ENCODE measurements around the gene SPTB. TPM values are rescaled to one million over a fixed set of nuclear protein-coding genes. Genes with fewer than 3 reads are reported as not detected.
A peak's percentile ranks its signal among the peaks of the same experiment; 100 is the strongest.

SPTB gene
- total RNA-seq, 1 donor from 2014 or later, result 312 TPM

- H3K4me1 ChIP-seq (ENCODE audit: control insufficient read depth in 3 of 3, insufficient read depth in 3 of 3, low read length in 3 of 3), result peaks cover 53 to 75% (median 66%) of the 10 kb centered on the region in 3 donors
- H3K36me3 ChIP-seq (ENCODE audit: control insufficient read depth in 3 of 3, insufficient read depth in 3 of 3, low read length in 3 of 3), result peaks cover 2 to 13% (median 6%) of the 10 kb centered on the region in 3 donors
- no peak overlapping the region for H3K27ac ChIP-seq (ENCODE audit: low read depth, low read length)
- H3K27me3 ChIP-seq (ENCODE audit: control insufficient read depth in 3 of 3, insufficient read depth in 3 of 3, low read length in 3 of 3), result peaks cover 0 to 3% (median 2%) of the 10 kb centered on the region in 3 donors
- no peak overlapping the region for H3K4me3 ChIP-seq (ENCODE audit: low read length in 3 of 3)
- no peaks in the 10 kb centered on the region for H3K9me3 ChIP-seq (ENCODE audit: control insufficient read depth in 3 of 3, low read length in 3 of 3)
- H3K9ac ChIP-seq (ENCODE audit: low read depth in 1 of 3, low read length in 3 of 3), result no peak overlapping the region
These were observed 9.5 kb downstream of the SPTB start for GRCh38 chr14:64870160-64870559.

- Histone ChIP-seq H3K27me3 (ENCODE audit: control insufficient read depth in 3 of 3, insufficient read depth in 3 of 3, low read length in 3 of 3) (peaks cover 0 to 3% (median 2%) of the 10 kb centered on the region in 3 donors), H3K9ac (ENCODE audit: low read depth in 1 of 3, low read length in 3 of 3) (no peak overlapping the region), H3K4me1 (ENCODE audit: control insufficient read depth in 3 of 3, insufficient read depth in 3 of 3, low read length in 3 of 3) (peaks cover 47 to 74% (median 56%) of the 10 kb centered on the region in 3 donors), H3K4me3 (ENCODE audit: low read length in 3 of 3) (no peak overlapping the region), H3K36me3 (ENCODE audit: control insufficient read depth in 3 of 3, insufficient read depth in 3 of 3, low read length in 3 of 3) (peaks cover 2 to 13% (median 6%) of the 10 kb centered on the region in 3 donors), H3K9me3 (ENCODE audit: control insufficient read depth in 3 of 3, low read length in 3 of 3) (no peaks in the 10 kb centered on the region), H3K27ac (ENCODE audit: low read depth, low read length) (no peak overlapping the region)
These were observed 10.9 kb downstream of the SPTB start for GRCh38 chr14:64868841-64869240.

GRCh38 chr14:64868379-64868778, 11.3 kb downstream of the SPTB start:
- H3K4me1 ChIP-seq (ENCODE audit: control insufficient read depth in 3 of 3, insufficient read depth in 3 of 3, low read length in 3 of 3), result peaks cover 49 to 74% (median 51%) of the 10 kb centered on the region in 3 donors
- H3K27me3 ChIP-seq (ENCODE audit: control insufficient read depth in 3 of 3, insufficient read depth in 3 of 3, low read length in 3 of 3), result peaks cover 0 to 3% (median 2%) of the 10 kb centered on the region in 3 donors
- H3K4me3 ChIP-seq (ENCODE audit: low read length in 3 of 3), result no peak overlapping the region
- no peaks in the 10 kb centered on the region for H3K9me3 ChIP-seq (ENCODE audit: control insufficient read depth in 3 of 3, low read length in 3 of 3)
- peaks cover 2 to 13% (median 6%) of the 10 kb centered on the region in 3 donors for H3K36me3 ChIP-seq (ENCODE audit: control insufficient read depth in 3 of 3, insufficient read depth in 3 of 3, low read length in 3 of 3)
- peak overlapping the region; percentile 23 for H3K27ac ChIP-seq (ENCODE audit: low read depth, low read length)
- H3K9ac ChIP-seq (ENCODE audit: low read depth in 1 of 3, low read length in 3 of 3), result no peak overlapping the region

GRCh38 chr14:64867182-64867581, 12.5 kb downstream of the SPTB start:
- H3K4me3 ChIP-seq (ENCODE audit: low read length in 3 of 3), result no peak overlapping the region
- H3K27ac ChIP-seq (ENCODE audit: low read depth, low read length), result no peak overlapping the region
- H3K9me3 ChIP-seq (ENCODE audit: control insufficient read depth in 3 of 3, low read length in 3 of 3), result no peaks in the 10 kb centered on the region
- no peak overlapping the region for H3K9ac ChIP-seq (ENCODE audit: low read depth in 1 of 3, low read length in 3 of 3)
- H3K36me3 ChIP-seq (ENCODE audit: control insufficient read depth in 3 of 3, insufficient read depth in 3 of 3, low read length in 3 of 3), result peaks cover 2 to 13% (median 6%) of the 10 kb centered on the region in 3 donors
- peaks cover 38 to 68% (median 43%) of the 10 kb centered on the region in 3 donors for H3K4me1 ChIP-seq (ENCODE audit: control insufficient read depth in 3 of 3, insufficient read depth in 3 of 3, low read length in 3 of 3)
- peaks cover 0 to 2% (median 0%) of the 10 kb centered on the region in 3 donors for H3K27me3 ChIP-seq (ENCODE audit: control insufficient read depth in 3 of 3, insufficient read depth in 3 of 3, low read length in 3 of 3)

- H3K27me3 ChIP-seq (ENCODE audit: control insufficient read depth in 3 of 3, insufficient read depth in 3 of 3, low read length in 3 of 3), result peaks cover 0 to 2% (median 0%) of the 10 kb centered on the region in 3 donors
- no peaks in the 10 kb centered on the region for H3K9me3 ChIP-seq (ENCODE audit: control insufficient read depth in 3 of 3, low read length in 3 of 3)
- H3K36me3 ChIP-seq (ENCODE audit: control insufficient read depth in 3 of 3, insufficient read depth in 3 of 3, low read length in 3 of 3), result peaks cover 2 to 13% (median 6%) of the 10 kb centered on the region in 3 donors
- peak overlapping the region in 1 of 3 donors; percentile 21 for H3K9ac ChIP-seq (ENCODE audit: low read depth in 1 of 3, low read length in 3 of 3)
- peak overlapping the region; percentile 11 for H3K27ac ChIP-seq (ENCODE audit: low read depth, low read length)
- H3K4me3 ChIP-seq (ENCODE audit: low read length in 3 of 3), result no peak overlapping the region
- peaks cover 32 to 67% (median 38%) of the 10 kb centered on the region in 3 donors for H3K4me1 ChIP-seq (ENCODE audit: control insufficient read depth in 3 of 3, insufficient read depth in 3 of 3, low read length in 3 of 3)
These were observed 13.7 kb downstream of the SPTB start for GRCh38 chr14:64865992-64866391.

GRCh38 chr14:64865109-64865508, 14.6 kb downstream of the SPTB start:
- H3K36me3 ChIP-seq (ENCODE audit: control insufficient read depth in 3 of 3, insufficient read depth in 3 of 3, low read length in 3 of 3), result peaks cover 2 to 13% (median 6%) of the 10 kb centered on the region in 3 donors
- no peaks in the 10 kb centered on the region for H3K9me3 ChIP-seq (ENCODE audit: control insufficient read depth in 3 of 3, low read length in 3 of 3)
- peak overlapping the region in 1 of 3 donors; percentile 24 for H3K4me3 ChIP-seq (ENCODE audit: low read length in 3 of 3)
- peaks cover 0 to 2% (median 0%) of the 10 kb centered on the region in 3 donors for H3K27me3 ChIP-seq (ENCODE audit: control insufficient read depth in 3 of 3, insufficient read depth in 3 of 3, low read length in 3 of 3)
- H3K27ac ChIP-seq (ENCODE audit: low read depth, low read length), result no peak overlapping the region
- peak overlapping the region in 1 of 3 donors; percentile 12 for H3K9ac ChIP-seq (ENCODE audit: low read depth in 1 of 3, low read length in 3 of 3)
- peaks cover 34 to 63% (median 34%) of the 10 kb centered on the region in 3 donors for H3K4me1 ChIP-seq (ENCODE audit: control insufficient read depth in 3 of 3, insufficient read depth in 3 of 3, low read length in 3 of 3)

GRCh38 chr14:64864258-64864657, 15.4 kb downstream of the SPTB start:
- H3K27me3 ChIP-seq (ENCODE audit: control insufficient read depth in 3 of 3, insufficient read depth in 3 of 3, low read length in 3 of 3), result peaks cover 0 to 2% (median 0%) of the 10 kb centered on the region in 3 donors
- no peak overlapping the region for H3K4me3 ChIP-seq (ENCODE audit: low read length in 3 of 3)
- H3K36me3 ChIP-seq (ENCODE audit: control insufficient read depth in 3 of 3, insufficient read depth in 3 of 3, low read length in 3 of 3), result peaks cover 2 to 13% (median 6%) of the 10 kb centered on the region in 3 donors
- no peaks in the 10 kb centered on the region for H3K9me3 ChIP-seq (ENCODE audit: control insufficient read depth in 3 of 3, low read length in 3 of 3)
- no peak overlapping the region for H3K27ac ChIP-seq (ENCODE audit: low read depth, low read length)
- H3K9ac ChIP-seq (ENCODE audit: low read depth in 1 of 3, low read length in 3 of 3), result no peak overlapping the region
- H3K4me1 ChIP-seq (ENCODE audit: control insufficient read depth in 3 of 3, insufficient read depth in 3 of 3, low read length in 3 of 3), result peaks cover 36 to 66% (median 38%) of the 10 kb centered on the region in 3 donors

- Histone ChIP-seq H3K36me3 (ENCODE audit: control insufficient read depth in 3 of 3, insufficient read depth in 3 of 3, low read length in 3 of 3) (peaks cover 2 to 13% (median 6%) of the 10 kb centered on the region in 3 donors), H3K27me3 (ENCODE audit: control insufficient read depth in 3 of 3, insufficient read depth in 3 of 3, low read length in 3 of 3) (no peaks in the 10 kb centered on the region), H3K9me3 (ENCODE audit: control insufficient read depth in 3 of 3, low read length in 3 of 3) (no peaks in the 10 kb centered on the region), H3K4me1 (ENCODE audit: control insufficient read depth in 3 of 3, insufficient read depth in 3 of 3, low read length in 3 of 3) (peaks cover 34 to 70% (median 45%) of the 10 kb centered on the region in 3 donors), H3K9ac (ENCODE audit: low read depth in 1 of 3, low read length in 3 of 3) (peak overlapping the region in 1 of 3 donors; percentile 21), H3K4me3 (ENCODE audit: low read length in 3 of 3) (no peak overlapping the region), H3K27ac (ENCODE audit: low read depth, low read length) (no peak overlapping the region)
These were observed 17.8 kb downstream of the SPTB start for GRCh38 chr14:64861916-64862315.

- no peak overlapping the region for H3K9ac ChIP-seq (ENCODE audit: low read depth in 1 of 3, low read length in 3 of 3)
- H3K4me1 ChIP-seq (ENCODE audit: control insufficient read depth in 3 of 3, insufficient read depth in 3 of 3, low read length in 3 of 3), result peaks cover 34 to 71% (median 46%) of the 10 kb centered on the region in 3 donors
- no peaks in the 10 kb centered on the region for H3K36me3 ChIP-seq (ENCODE audit: control insufficient read depth in 3 of 3, insufficient read depth in 3 of 3, low read length in 3 of 3)
- H3K4me3 ChIP-seq (ENCODE audit: low read length in 3 of 3), result no peak overlapping the region
- H3K9me3 ChIP-seq (ENCODE audit: control insufficient read depth in 3 of 3, low read length in 3 of 3), result no peaks in the 10 kb centered on the region
- H3K27me3 ChIP-seq (ENCODE audit: control insufficient read depth in 3 of 3, insufficient read depth in 3 of 3, low read length in 3 of 3), result no peaks in the 10 kb centered on the region
- H3K27ac ChIP-seq (ENCODE audit: low read depth, low read length), result peak overlapping the region; percentile 2
These were observed 19.7 kb downstream of the SPTB start for GRCh38 chr14:64860039-64860438.

- H3K27me3 ChIP-seq (ENCODE audit: control insufficient read depth in 3 of 3, insufficient read depth in 3 of 3, low read length in 3 of 3), result no peaks in the 10 kb centered on the region
- peak overlapping the region; percentile 27 to 47 (median 40) for H3K9ac ChIP-seq (ENCODE audit: low read depth in 1 of 3, low read length in 3 of 3)
- H3K36me3 ChIP-seq (ENCODE audit: control insufficient read depth in 3 of 3, insufficient read depth in 3 of 3, low read length in 3 of 3), result no peaks in the 10 kb centered on the region
- H3K4me1 ChIP-seq (ENCODE audit: control insufficient read depth in 3 of 3, insufficient read depth in 3 of 3, low read length in 3 of 3), result peaks cover 40 to 66% (median 45%) of the 10 kb centered on the region in 3 donors
- no peaks in the 10 kb centered on the region for H3K9me3 ChIP-seq (ENCODE audit: control insufficient read depth in 3 of 3, low read length in 3 of 3)
- peak overlapping the region; percentile 40 for H3K27ac ChIP-seq (ENCODE audit: low read depth, low read length)
- no peak overlapping the region for H3K4me3 ChIP-seq (ENCODE audit: low read length in 3 of 3)
These were observed 21.5 kb downstream of the SPTB start for GRCh38 chr14:64857979-64858744.

All from skeletal muscle tissue (tissue), 4 donors.